ENCODE measurements around the gene AP1S2.
"Not testable (repeated sequence)": the region's sequence is repeated elsewhere in the genome, so short reads cannot be mapped to it uniquely, and the experiment has no call there.

The AP1S2 gene

GRCh38 chrX:15855568-15856221, 1.1 kb upstream of the AP1S2 start:
- no peak for DNase-seq (ENCODE audit: low read depth in 2 of 2)

- DNase-seq (ENCODE audit: low read depth in 2 of 2) = peak; percentile 11 to 37
Measured at GRCh38 chrX:15854080-15854655, 445 bp downstream of the AP1S2 start.

GRCh38 chrX:15853586-15854079, 980 bp downstream of the AP1S2 start:
- no peak for DNase-seq (ENCODE audit: low read depth in 2 of 2)

- no peak for DNase-seq (ENCODE audit: low read depth in 2 of 2)
Measured at GRCh38 chrX:15849555-15849954, 5.1 kb downstream of the AP1S2 start.

GRCh38 chrX:15848576-15848975, 6.0 kb downstream of the AP1S2 start:
- no peak for DNase-seq (ENCODE audit: low read depth in 2 of 2)

GRCh38 chrX:15843960-15844359, 10.7 kb downstream of the AP1S2 start:
- no peak for DNase-seq (ENCODE audit: low read depth in 2 of 2)

GRCh38 chrX:15841853-15842516, 12.6 kb downstream of the AP1S2 start:
- DNase-seq (ENCODE audit: low read depth in 2 of 2) = no peak

- no peak for DNase-seq (ENCODE audit: low read depth in 2 of 2)
Measured at GRCh38 chrX:15838017-15838416, 16.6 kb downstream of the AP1S2 start.

- DNase-seq (ENCODE audit: low read depth in 2 of 2) = no peak
Measured at GRCh38 chrX:15834827-15835595, 19.6 kb downstream of the AP1S2 start.

- DNase-seq (ENCODE audit: low read depth in 2 of 2) = no peak
Measured at GRCh38 chrX:15834053-15834452, 20.6 kb downstream of the AP1S2 start.

GRCh38 chrX:15831347-15831746, 23.3 kb downstream of the AP1S2 start:
- not testable (repeated sequence) for DNase-seq (ENCODE audit: low read depth in 2 of 2)

GRCh38 chrX:15829217-15829616, 25.4 kb downstream of the AP1S2 start:
- DNase-seq (ENCODE audit: low read depth in 2 of 2) = no peak

- no peak for DNase-seq (ENCODE audit: low read depth in 2 of 2)
Measured at GRCh38 chrX:15825936-15826335, 28.7 kb downstream of the AP1S2 start.

- DNase-seq (ENCODE audit: low read depth in 2 of 2) = no peak
Measured at GRCh38 chrX:15822922-15823321, 31.7 kb downstream of the AP1S2 start.

- peak in 1 of 2 donors; percentile 11 for DNase-seq (ENCODE audit: low read depth in 2 of 2)
Measured at GRCh38 chrX:15820106-15821073, 34.2 kb downstream of the AP1S2 start.

GRCh38 chrX:15816886-15817285, 37.7 kb downstream of the AP1S2 start:
- DNase-seq (ENCODE audit: low read depth in 2 of 2) = peak in 1 of 2 donors; percentile 14

- DNase-seq (ENCODE audit: low read depth in 2 of 2) = no peak
Measured at GRCh38 chrX:15816438-15816809, 38.2 kb downstream of the AP1S2 start.

GRCh38 chrX:15815779-15816437, 38.7 kb downstream of the AP1S2 start:
- DNase-seq (ENCODE audit: low read depth in 2 of 2) = no peak

GRCh38 chrX:15814771-15815365, 39.7 kb downstream of the AP1S2 start:
- no peak for DNase-seq (ENCODE audit: low read depth in 2 of 2)

GRCh38 chrX:15813416-15813815, 41.2 kb downstream of the AP1S2 start:
- no peak for DNase-seq (ENCODE audit: low read depth in 2 of 2)
